GM21526 (cell line): ENCODE results near the gene DEFB129.
"Not testable (repeated sequence)": the region's sequence is repeated elsewhere in the genome, so short reads cannot be mapped to it uniquely, and the experiment has no call there.

Source experiments
- ATAC-seq: cut with Tn5 transposase; IDR thresholded peaks from one replicate; pipeline ENCODE4 v1.9.1; 2021; ENCODE audit warnings: moderate library complexity; ENCODE audit not compliant: unreplicated experiment, low FRiP score

Gene DEFB129

GRCh38 chr20:251354-251753 lies 24.3 kb downstream of the DEFB129 start:
- no peak for ATAC-seq

GRCh38 chr20:252801-253200 lies 25.7 kb downstream of the DEFB129 start:
- no peak for ATAC-seq

- not testable (repeated sequence) for ATAC-seq
These were observed 26.4 kb downstream of the DEFB129 start for GRCh38 chr20:253447-253846.

DNA sequence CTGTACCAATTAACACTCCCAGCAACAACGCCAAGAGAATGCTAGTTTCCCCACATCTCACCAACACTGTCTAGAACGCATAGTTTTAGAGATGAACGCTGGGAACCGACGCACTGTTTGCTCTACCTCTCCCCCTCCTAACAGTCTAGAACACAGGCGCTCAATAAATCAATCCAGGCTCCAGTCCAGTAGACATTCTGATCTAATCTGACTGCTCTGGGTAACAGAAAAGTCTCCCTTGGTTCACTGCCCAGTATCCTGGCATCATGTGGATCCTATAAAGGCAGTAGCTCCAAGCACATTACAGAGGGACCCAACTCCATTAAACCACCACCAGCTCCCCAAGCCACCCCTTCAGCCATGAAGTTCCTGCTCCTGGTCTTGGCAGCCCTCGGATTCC lies 30.4 kb downstream of the DEFB129 start, which contains the start of gene DEFB132:
Gene DEFB132 (plus strand): TSS at position 306 of the 400 bp plus-strand sequence. CDS start 55 bp downstream, at position 361.
- ATAC-seq = no peak

DNA sequence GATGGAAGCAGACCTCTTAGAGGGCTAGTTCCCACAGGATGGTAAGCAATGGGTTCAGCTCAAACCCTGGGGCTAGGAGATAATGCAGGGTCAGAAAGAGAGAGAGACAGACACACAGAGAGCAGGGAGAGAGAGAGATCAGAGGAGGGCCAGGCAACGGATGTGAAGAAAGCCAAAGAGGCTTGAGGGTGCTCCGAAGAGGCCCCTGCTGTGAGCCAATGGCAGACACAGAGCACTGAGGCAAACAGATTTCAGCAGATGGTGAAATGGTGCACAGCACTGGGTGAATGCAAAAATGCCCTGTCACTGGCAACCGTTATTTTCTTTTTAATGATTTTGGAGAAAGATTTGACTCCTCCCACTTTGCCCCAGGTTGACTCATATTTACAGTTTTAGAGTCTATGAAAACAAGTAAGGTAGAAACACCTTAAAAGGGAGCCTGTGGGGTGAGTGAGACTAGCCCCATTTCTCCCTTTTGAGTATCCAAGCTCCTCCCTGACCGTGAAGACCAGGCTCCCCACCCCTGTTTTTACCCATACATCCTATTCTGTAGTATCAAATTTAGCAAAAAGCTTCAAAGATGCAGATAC lies 31.3 kb downstream of the DEFB129 start:
- no peak for ATAC-seq

GRCh38 chr20:258963-259362 lies 31.9 kb downstream of the DEFB129 start:
- ATAC-seq = no peak

- ATAC-seq = no peak
These were observed 32.9 kb downstream of the DEFB129 start for GRCh38 chr20:259981-260380.

DNA sequence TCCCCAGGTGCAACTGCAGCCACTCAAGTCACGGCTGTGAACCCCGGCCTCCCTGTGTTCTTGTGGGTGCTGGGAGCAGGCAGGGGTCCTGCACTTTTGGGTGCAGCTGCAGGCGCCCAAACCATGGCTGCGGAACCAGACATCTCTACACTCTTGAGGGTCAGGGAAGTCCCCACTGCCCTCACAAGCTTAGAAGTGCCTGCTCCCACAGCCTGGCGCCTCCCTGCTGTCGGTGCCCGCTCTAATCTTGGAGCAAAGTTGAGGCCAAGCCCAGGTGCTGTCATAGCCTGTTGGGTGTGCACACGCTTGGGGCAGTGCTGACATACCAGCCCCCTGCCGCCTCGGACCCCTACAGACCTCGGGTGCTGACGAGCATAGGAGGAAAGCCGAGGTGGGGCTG lies 36.6 kb downstream of the DEFB129 start:
- no peak for ATAC-seq

GRCh38 chr20:266596-267562 lies 39.8 kb downstream of the DEFB129 start:
- peak; percentile 91 for ATAC-seq

DNA sequence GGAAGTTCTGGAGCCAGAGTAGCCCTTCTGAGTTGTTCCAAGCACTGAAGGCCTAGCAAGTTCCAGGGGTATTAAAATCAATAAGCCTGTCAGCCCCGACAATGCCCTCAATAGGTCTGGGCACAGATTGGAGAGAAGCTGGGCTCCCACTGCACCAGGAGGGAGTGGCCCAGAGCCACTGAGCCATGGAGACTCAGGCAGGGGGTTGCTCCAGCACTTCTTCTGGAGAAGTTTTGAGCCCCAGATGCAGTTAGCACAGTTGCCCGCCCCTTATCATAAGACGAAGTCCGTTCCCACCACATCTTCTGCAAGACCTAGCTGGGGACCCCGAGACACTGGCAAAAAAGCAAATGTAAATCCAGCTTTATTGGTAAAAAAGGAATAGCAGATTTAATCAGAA lies 43.5 kb downstream of the DEFB129 start:
- ATAC-seq = no peak

DNA sequence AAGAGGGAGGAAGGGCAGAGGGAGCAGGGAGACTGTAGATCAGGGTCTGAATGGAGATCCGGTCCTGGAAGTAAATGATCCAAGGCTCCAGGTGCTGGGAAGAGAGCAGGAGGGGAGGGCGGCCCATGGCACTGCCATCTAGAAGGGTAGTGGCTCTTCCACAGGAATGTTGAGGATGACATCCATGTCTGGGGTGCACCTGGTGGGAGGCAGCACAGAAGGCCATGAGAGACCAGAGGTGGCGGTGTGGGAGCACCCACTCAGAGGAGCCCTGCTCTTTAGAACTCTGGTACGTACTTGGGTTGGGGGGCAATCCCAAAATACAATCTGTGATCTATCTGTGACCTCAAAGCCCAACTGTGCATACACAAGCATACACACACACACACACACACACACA lies 44.0 kb downstream of the DEFB129 start:
- ATAC-seq = no peak

DNA sequence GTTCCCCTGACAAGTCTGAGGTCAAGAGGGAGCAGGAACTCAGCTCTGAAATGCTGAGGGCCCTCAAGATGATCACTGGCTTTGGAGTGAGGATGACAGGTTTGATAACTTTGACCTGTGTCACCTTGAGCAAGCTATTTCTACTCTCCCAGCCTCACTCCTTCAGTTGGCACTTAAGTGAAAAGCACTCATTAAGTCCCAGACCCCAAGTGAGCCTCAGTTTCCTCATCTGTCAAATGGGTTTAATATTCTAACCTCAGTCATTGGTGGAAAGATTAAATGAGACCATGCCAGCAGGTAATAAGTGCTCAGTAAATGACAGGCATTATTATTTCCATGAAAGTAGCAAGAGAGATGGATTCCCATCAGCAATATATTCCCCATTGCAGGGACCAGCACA lies 44.5 kb downstream of the DEFB129 start:
- ATAC-seq = no peak

- no peak for ATAC-seq
These were observed 45.7 kb downstream of the DEFB129 start for GRCh38 chr20:272718-273117.

DNA sequence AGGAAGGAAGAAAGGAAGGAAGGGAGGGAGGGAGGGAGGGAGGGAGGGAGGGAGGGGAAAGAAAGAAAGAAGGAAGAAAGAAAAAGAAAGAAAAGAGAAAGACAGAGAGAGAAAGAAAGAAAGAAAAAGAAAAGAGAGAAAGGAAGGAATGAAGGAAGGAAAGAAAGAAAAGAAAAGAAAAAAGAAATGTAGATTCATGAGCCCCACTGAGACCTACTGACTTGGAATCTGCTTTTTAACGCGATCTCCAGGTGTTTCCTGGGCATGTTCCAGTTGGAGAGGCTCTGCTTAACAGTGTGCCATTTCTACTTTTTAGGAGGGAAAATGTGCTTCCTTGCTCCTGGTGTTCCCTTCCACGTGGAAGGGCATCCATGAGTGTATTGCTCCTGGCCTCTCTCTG lies 46.8 kb downstream of the DEFB129 start:
- ATAC-seq = no peak

- ATAC-seq = no peak
These were observed 48.7 kb downstream of the DEFB129 start for GRCh38 chr20:275791-276190.

DNA sequence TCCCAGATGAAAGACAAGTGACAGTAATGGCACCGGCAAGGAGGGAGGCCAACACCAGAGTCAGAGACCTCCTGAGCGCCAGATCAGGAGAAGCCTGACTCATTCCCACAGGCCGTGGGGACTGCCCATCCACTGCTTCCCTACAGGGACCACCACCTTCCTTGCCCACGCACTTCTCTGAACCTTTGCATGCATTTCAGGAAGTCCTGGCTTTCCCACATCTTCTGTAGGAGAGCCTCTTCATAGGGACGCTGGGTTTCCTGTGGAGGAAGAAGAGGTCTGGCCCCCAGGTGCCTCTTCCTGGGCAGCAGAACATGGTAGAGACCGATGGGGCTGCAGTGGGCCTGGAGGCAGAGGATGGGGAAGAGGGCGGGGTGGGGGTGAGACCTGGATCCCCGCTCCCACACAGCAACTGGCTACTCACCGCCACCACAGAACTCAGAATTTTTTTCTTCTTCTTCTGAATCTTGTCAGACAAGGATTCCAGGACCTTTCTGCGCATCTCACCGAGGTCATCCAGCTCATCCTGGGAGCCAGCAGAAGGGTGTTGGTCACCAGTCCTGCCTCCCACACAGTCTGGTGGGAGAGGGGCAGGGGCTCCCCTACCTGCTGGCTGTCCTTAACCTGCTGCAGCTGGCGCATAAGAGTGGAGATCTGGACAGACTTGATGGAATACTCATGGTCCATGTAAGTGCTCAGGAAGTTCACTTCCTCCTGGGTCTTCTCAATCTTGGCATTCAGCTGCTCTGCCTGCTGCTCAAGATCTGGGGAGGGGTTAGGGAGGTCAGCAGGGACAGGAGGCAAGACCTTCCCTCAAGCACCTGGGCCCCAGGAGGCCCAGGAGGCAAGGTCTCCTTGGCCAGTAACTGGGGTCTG lies 49.8 kb downstream of the DEFB129 start:
- ATAC-seq = no peak

DNA sequence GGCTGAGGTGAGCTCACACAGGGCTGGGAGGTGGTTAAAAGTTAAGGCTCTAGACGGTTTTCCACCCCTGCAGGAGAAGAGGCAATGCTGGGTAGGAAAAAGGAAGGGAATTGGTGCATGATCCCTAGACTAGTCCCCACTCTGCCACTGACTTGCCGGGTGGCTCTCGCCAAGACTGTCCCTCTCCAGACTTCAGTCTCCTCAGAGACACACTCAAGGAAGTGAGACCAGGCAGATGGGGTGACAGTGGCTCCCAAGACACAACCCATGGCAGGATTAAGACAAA lies 50.4 kb downstream of the DEFB129 start:
- no peak for ATAC-seq

- ATAC-seq = no peak
These were observed 51.1 kb downstream of the DEFB129 start for GRCh38 chr20:278181-278580.

GRCh38 chr20:278607-279571 lies 51.8 kb downstream of the DEFB129 start:
- no peak for ATAC-seq
